Measurements from ENCODE around the gene DGKD.

- TF ChIP-seq CTCF (IDR thresholded peaks at IDR 0.05) (no peak), POLR2A (IDR thresholded peaks at IDR 0.05) (no peak), POLR2AphosphoS5 (IDR thresholded peaks at IDR 0.05) (no peak)
These were observed 48.1 kb downstream of the DGKD start for GRCh38 chr2:233402346-233402745.

Measured in prostate gland (tissue), 2 donors.